Neural cell (in vitro differentiated cells): ENCODE results near the gene CD70.

ENCODE experiments used
- CTCF ChIP-seq: fragments of 450-650 bp; IDR thresholded peaks from 2 replicates; pipeline ENCODE4 v1.5.1; 2014; ENCODE audit warnings: antibody characterized with exemption, mild to moderate bottlenecking, moderate library complexity; ENCODE audit not compliant: poor library complexity, severe bottlenecking
- SMC3 ChIP-seq: fragments of 450-650 bp; conservative IDR thresholded peaks from 2 replicates; pipeline ENCODE4 v1.6.1; 2014; ENCODE audit warnings: antibody characterized with exemption, mild to moderate bottlenecking, moderate library complexity; ENCODE audit not compliant: poor library complexity
- TF ChIP-seq, protein P1 (sequence below): IDR thresholded peaks from 2 replicates; pipeline ENCODE4 v1.6.1; 2012; ENCODE audit warnings: borderline replicate concordance

GRCh38 chr19:6577476-6578125 lies 13.3 kb downstream of the CD70 start:
- TF ChIP-seq CTCF (no peak), SMC3 (no peak)
- TF ChIP-seq, protein P1, sequence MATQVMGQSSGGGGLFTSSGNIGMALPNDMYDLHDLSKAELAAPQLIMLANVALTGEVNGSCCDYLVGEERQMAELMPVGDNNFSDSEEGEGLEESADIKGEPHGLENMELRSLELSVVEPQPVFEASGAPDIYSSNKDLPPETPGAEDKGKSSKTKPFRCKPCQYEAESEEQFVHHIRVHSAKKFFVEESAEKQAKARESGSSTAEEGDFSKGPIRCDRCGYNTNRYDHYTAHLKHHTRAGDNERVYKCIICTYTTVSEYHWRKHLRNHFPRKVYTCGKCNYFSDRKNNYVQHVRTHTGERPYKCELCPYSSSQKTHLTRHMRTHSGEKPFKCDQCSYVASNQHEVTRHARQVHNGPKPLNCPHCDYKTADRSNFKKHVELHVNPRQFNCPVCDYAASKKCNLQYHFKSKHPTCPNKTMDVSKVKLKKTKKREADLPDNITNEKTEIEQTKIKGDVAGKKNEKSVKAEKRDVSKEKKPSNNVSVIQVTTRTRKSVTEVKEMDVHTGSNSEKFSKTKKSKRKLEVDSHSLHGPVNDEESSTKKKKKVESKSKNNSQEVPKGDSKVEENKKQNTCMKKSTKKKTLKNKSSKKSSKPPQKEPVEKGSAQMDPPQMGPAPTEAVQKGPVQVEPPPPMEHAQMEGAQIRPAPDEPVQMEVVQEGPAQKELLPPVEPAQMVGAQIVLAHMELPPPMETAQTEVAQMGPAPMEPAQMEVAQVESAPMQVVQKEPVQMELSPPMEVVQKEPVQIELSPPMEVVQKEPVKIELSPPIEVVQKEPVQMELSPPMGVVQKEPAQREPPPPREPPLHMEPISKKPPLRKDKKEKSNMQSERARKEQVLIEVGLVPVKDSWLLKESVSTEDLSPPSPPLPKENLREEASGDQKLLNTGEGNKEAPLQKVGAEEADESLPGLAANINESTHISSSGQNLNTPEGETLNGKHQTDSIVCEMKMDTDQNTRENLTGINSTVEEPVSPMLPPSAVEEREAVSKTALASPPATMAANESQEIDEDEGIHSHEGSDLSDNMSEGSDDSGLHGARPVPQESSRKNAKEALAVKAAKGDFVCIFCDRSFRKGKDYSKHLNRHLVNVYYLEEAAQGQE, result no peak
